Vagina (tissue), 2 donors: Measurements from ENCODE around the gene CGB3.

Experiments used
- POLR2A ChIP-seq, 2 donors: fragments of 450-650 bp; IDR thresholded peaks; one replicate each; pipeline ENCODE4 v1.6.1; 2017; ENCODE audit warnings: antibody characterized with exemption in 2 of 2, mild to moderate bottlenecking in 2 of 2, moderate library complexity in 2 of 2
- TF ChIP-seq, protein P1 (sequence below), 3 experiments: fragments of 450-650 bp in 2 of 3; fragments of 200-600 bp in 1 of 3; sonication (generic) in 1 of 3; IDR thresholded peaks; one replicate each; pipeline ENCODE4 v1.5.1; 2017 to 2019; ENCODE audit warnings: antibody characterized with exemption in 3 of 3, mild to moderate bottlenecking in 2 of 3, moderate library complexity in 2 of 3

DNA sequence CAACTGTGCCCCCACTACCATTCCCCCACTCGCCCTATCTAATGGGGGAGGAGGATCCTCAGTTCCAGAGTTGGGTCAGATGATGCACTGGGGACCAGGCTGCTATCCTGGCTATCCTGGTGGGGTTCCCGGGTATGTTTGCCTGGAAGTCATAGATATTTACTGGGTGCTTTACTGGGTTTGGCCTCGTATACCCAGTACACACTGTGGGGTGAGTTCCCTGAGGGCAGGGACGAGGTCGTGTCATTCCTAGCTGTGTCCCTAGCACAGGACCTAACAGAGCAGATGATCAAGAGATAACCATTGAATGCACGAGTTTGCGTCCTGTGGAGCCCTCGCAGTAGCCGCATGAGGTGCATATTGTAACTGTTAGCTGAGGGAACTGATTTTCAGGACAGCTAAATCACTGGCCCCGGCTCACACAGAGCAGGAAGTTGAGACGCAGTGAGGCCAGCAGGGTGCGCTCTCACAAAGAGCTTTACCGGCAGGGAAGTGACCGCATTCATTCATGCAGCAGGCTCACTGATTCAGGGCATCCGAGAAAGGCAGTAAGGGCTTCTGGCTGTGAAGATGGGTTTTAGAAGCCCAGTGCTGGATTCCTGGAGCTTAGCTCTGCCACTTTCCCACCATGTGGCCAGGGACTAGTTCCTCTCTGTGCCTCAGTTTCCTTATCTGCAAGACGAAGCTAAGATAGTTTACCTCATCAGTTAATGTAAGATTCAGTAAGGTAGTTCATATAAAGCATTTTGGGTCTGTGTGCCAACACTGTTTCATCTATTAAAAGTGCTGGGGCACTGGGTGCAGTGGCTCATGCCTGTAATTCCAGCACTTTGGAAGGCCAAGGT lies 24.4 kb downstream of the CGB3 start:
- TF ChIP-seq, protein P1, sequence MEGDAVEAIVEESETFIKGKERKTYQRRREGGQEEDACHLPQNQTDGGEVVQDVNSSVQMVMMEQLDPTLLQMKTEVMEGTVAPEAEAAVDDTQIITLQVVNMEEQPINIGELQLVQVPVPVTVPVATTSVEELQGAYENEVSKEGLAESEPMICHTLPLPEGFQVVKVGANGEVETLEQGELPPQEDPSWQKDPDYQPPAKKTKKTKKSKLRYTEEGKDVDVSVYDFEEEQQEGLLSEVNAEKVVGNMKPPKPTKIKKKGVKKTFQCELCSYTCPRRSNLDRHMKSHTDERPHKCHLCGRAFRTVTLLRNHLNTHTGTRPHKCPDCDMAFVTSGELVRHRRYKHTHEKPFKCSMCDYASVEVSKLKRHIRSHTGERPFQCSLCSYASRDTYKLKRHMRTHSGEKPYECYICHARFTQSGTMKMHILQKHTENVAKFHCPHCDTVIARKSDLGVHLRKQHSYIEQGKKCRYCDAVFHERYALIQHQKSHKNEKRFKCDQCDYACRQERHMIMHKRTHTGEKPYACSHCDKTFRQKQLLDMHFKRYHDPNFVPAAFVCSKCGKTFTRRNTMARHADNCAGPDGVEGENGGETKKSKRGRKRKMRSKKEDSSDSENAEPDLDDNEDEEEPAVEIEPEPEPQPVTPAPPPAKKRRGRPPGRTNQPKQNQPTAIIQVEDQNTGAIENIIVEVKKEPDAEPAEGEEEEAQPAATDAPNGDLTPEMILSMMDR (IDR thresholded peaks at IDR 0.05): peak in 1 of 3 experiments; percentile 32
- no peak for TF ChIP-seq POLR2A (IDR thresholded peaks at IDR 0.05)
